Spleen (tissue), 11 donors: ENCODE measurements around the gene PNPLA3. TPM values are rescaled to one million over a fixed set of nuclear protein-coding genes. Genes with fewer than 3 reads are reported as not detected.

Experiments
- DNase-seq: peaks from one replicate; pipeline ENCODE4 v3.0.0-alpha.2; 2020
- H3K27ac ChIP-seq, 8 donors: fragments of 200-600 bp; sonication (generic) in 7 of 8; 1 replicate in 4 of 8; 2 replicates in 4 of 8; pipeline versions ENCODE4 v1.5.0 to v1.8.0; 2016 to 2021; ENCODE audit warnings: inconsistent platforms in 4 of 8, mild to moderate bottlenecking in 4 of 8, moderate library complexity in 1 of 8
- H3K27me3 ChIP-seq, 7 donors: fragments of 200-600 bp; sonication (generic) in 6 of 7; replicated peaks in 1 of 7; 1 replicate in 4 of 7; 2 replicates in 3 of 7; pipeline versions ENCODE4 v1.5.0 to v1.8.0; 2016 to 2021; ENCODE audit warnings: inconsistent platforms in 3 of 7, mild to moderate bottlenecking in 1 of 7
- H3K36me3 ChIP-seq, 6 donors: fragments of 200-600 bp; sonication (generic) in 5 of 6; 1 replicate in 4 of 6; 2 replicates in 2 of 6; pipeline versions ENCODE4 v1.5.0 to v1.8.0; 2016 to 2021; ENCODE audit warnings: inconsistent platforms in 2 of 6
- H3K4me1 ChIP-seq, 6 donors: fragments of 200-600 bp; sonication (generic) in 5 of 6; 1 replicate in 3 of 6; 2 replicates in 3 of 6; pipeline versions ENCODE4 v1.5.0 to v1.8.0; 2016 to 2021; ENCODE audit warnings: inconsistent platforms in 3 of 6
- H3K4me3 ChIP-seq, 8 donors: fragments of 200-600 bp; sonication (generic) in 7 of 8; 1 replicate in 4 of 8; 2 replicates in 4 of 8; pipeline versions ENCODE4 v1.5.0 to v1.8.0; 2016 to 2021; ENCODE audit warnings: inconsistent platforms in 4 of 8, mild to moderate bottlenecking in 4 of 8, moderate library complexity in 2 of 8
- H3K9me3 ChIP-seq, 8 donors: fragments of 200-600 bp; sonication (generic) in 7 of 8; 1 replicate in 4 of 8; 2 replicates in 4 of 8; pipeline versions ENCODE4 v1.5.0 to v1.8.0; 2016 to 2021; ENCODE audit warnings: inconsistent platforms in 4 of 8
- POLR2A ChIP-seq, 3 donors: fragments of 450-650 bp; IDR thresholded peaks; one replicate each; pipeline ENCODE4 v1.5.1; 2017; ENCODE audit warnings: antibody characterized with exemption in 3 of 3, mild to moderate bottlenecking in 1 of 3
- POLR2AphosphoS5 ChIP-seq, 3 donors: sonication (generic); formaldehyde crosslinking; IDR thresholded peaks; one replicate each; pipeline ENCODE4 v1.5.1; 2017; ENCODE audit warnings: antibody characterized with exemption in 3 of 3
- WGBS, 5 donors: extraction: QIAGEN DNeasy Blood & Tissue Kit in 3 of 5; methylation state at CpG; one replicate each; pipeline versions ENCODE4 v1.1.5 to v1.1.7; 2013 to 2018; 5-methylcytosine and 5-hydroxymethylcytosine counted together
- intact Hi-C: fragments of 100-400 bp; cut with DNase I; formaldehyde crosslinking; loops from one replicate; pipeline ENCODE4 v1.15.0; 2023; ENCODE audit warnings: low total_unique reads
- polyA plus RNA-seq, 3 donors: library from polyadenylated mRNA; stranded (reverse); fragments of 200-250 nt; gene quantifications; one replicate each; pipeline ENCODE4 v1.2.1, GENCODE V29; 2013
- total RNA-seq, 7 donors: library from RNA; depleted of rRNA in 3 of 7; stranded (reverse); fragments of >200 nt in 3 of 7; fragmentation: NEBNext Ultra II Directional in 4 of 7; extraction: Animal tissue kit (Norgen Biotek cat#: 25700) in 4 of 7; gene quantifications; one replicate each; pipeline versions ENCODE4 v1.1.0 to v1.2.1, GENCODE V29; 2016 to 2021
- TF ChIP-seq, protein P1 (sequence below), 11 experiments: fragments of 200-600 bp in 7 of 11; fragments of 450-650 bp in 4 of 11; sonication (generic) in 4 of 11; IDR thresholded peaks in 8 of 11; conservative IDR thresholded peaks in 3 of 11; 1 replicate in 7 of 11; 2 replicates in 4 of 11; pipeline versions ENCODE4 v1.4.0 to v1.8.0; 2016 to 2021; ENCODE audit warnings: antibody characterized with exemption in 11 of 11, inconsistent platforms in 4 of 11, mild to moderate bottlenecking in 1 of 11
- donor health status: healthy with polysubstance abuse.
- donor health status: DM: no; HTN: no; CAD: no; lungs with moderate emphysema.
- donor health status: DM: no; HTN: no; CAD: no.
- donor health status: Bipolar disorder and iron deficiency.
- donor health status: healthy.
- donor health status: DM: no; HTN: no; CAD: no.
- donor health status: DM: yes; HTN: yes; CAD: no.

PNPLA3 gene
- total and polyA plus RNA-seq, 10 donors: 0.21 to 2.7 (median 1.2) TPM; not detected in 2

DNA sequence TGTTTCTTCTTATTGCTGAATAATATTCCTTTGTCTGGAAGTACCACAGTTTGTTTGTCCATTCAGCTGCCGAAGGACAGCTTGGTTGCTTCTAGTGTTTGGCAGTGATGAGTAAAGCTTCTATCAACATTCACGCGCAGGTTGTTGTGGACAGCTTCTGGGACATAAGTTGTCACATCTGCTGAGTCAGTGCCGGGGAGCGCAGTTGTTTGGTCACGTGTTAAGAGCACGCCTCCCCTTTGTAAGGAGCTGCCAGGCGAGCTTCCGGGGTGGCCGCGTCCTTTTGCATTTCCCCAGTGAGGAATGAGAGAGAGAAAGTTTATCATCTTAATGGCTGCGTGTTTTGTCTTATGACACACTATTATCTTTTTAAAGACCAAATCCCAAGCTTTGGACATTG lies 61.9 kb downstream of the PNPLA3 start:
- Histone ChIP-seq H3K36me3 (peaks cover 4 to 100% (median 93%) of the 10 kb centered on the region in 6 donors), H3K27ac (no peak overlapping the region), H3K9me3 (no peaks in the 10 kb centered on the region), H3K4me1 (no peaks in the 10 kb centered on the region), H3K4me3 (no peak overlapping the region), H3K27me3 (no peaks in the 10 kb centered on the region)
- 84 to 93% (median 91%) methylated on average over 12 of the region's 12 CpGs for WGBS, 5 donors
- TF ChIP-seq POLR2A (IDR thresholded peaks at IDR 0.05): no peak
- TF ChIP-seq, protein P1, sequence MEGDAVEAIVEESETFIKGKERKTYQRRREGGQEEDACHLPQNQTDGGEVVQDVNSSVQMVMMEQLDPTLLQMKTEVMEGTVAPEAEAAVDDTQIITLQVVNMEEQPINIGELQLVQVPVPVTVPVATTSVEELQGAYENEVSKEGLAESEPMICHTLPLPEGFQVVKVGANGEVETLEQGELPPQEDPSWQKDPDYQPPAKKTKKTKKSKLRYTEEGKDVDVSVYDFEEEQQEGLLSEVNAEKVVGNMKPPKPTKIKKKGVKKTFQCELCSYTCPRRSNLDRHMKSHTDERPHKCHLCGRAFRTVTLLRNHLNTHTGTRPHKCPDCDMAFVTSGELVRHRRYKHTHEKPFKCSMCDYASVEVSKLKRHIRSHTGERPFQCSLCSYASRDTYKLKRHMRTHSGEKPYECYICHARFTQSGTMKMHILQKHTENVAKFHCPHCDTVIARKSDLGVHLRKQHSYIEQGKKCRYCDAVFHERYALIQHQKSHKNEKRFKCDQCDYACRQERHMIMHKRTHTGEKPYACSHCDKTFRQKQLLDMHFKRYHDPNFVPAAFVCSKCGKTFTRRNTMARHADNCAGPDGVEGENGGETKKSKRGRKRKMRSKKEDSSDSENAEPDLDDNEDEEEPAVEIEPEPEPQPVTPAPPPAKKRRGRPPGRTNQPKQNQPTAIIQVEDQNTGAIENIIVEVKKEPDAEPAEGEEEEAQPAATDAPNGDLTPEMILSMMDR (IDR thresholded peaks at IDR 0.05 in 8 of 11, conservative IDR thresholded peaks at IDR 0.05 in 3 of 11): no peak
- TF ChIP-seq POLR2AphosphoS5 (IDR thresholded peaks at IDR 0.05): no peak
- DNase-seq: no peak
- intact Hi-C loops: no loop called here

DNA sequence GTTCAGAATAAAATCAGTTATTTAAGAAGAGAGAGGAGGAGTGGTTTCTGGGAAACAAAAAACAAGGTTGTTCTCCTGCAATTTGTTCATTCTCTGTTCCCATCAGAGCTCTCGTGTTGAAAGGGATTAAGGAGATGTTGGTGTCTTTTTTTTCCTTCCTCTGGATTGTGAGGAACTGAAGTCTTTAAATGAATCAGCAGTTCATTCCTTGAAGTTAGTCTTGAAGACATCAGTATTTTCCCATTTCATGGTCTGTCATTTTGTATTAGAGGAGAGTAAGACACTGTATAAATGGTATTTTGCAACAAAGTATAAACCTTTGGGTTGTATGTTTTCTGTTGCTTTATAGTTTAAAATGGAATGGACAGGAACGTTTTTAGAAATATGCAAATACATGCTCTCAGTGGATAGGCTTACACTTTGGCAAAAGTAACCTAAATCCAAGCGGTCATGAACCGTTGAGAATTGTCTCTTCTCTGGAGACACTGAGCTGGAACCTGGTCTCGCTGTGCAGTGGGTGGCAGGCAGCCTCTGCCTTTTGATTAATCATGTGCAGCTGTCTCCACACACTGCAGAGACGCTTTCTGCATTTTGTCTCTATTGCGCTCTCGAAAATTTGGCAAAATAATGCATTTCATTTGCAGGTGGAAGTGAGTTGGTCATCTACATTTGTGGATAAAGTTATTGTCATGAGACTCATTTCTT lies 64.7 kb downstream of the PNPLA3 start:
- peaks cover 4 to 99% (median 93%) of the 10 kb centered on the region in 6 donors for H3K36me3 ChIP-seq
- H3K4me3 ChIP-seq: no peak overlapping the region
- no peak for TF ChIP-seq POLR2A (IDR thresholded peaks at IDR 0.05)
- TF ChIP-seq, protein P1 (IDR thresholded peaks at IDR 0.05 in 8 of 11, conservative IDR thresholded peaks at IDR 0.05 in 3 of 11): no peak
- TF ChIP-seq POLR2AphosphoS5 (IDR thresholded peaks at IDR 0.05): no peak
- 87 to 90% (median 89%) methylated on average over 8 of the region's 8 CpGs for WGBS, 5 donors
- no peaks in the 10 kb centered on the region for H3K27me3 ChIP-seq
- DNase-seq: no peak
- peaks cover under 1 to 7% (median 5%) of the 10 kb centered on the region in 6 donors for H3K4me1 ChIP-seq
- intact Hi-C loops: no loop called here
- H3K27ac ChIP-seq: no peak overlapping the region
- no peaks in the 10 kb centered on the region for H3K9me3 ChIP-seq

DNA sequence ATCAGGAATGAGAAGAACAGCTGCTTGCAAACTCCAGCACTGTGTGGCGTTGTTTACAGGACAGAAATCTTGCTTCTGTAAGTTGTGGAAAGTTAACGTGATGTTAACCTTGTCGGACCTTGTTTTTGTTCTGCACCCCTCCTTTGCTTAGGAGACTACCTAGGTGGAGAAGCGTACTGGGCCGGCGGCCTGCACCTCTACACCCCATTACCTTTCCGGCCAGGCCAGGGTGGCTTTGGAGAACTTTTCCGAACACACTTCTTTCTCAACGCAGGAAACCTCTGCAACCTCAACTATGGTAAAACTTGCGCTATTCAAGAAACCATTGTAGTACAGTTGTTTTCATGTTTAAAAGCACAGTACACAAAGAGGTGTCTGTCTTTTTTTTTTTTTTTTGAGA lies 65.4 kb downstream of the PNPLA3 start:
- H3K4me3 ChIP-seq: no peak overlapping the region
- intact Hi-C loops: no loop called here
- H3K27ac ChIP-seq: no peak overlapping the region
- no peak for TF ChIP-seq POLR2A (IDR thresholded peaks at IDR 0.05)
- TF ChIP-seq, protein P1 (IDR thresholded peaks at IDR 0.05 in 8 of 11, conservative IDR thresholded peaks at IDR 0.05 in 3 of 11): no peak
- no peak for TF ChIP-seq POLR2AphosphoS5 (IDR thresholded peaks at IDR 0.05)
- H3K27me3 ChIP-seq: no peaks in the 10 kb centered on the region
- peaks cover 4 to 13% (median 8%) of the 10 kb centered on the region in 6 donors for H3K4me1 ChIP-seq
- WGBS, 5 donors: 94 to 99% (median 95%) methylated on average over 10 of the region's 10 CpGs
- peaks cover 4 to 98% (median 88%) of the 10 kb centered on the region in 6 donors for H3K36me3 ChIP-seq
- no peak for DNase-seq
- no peaks in the 10 kb centered on the region for H3K9me3 ChIP-seq

DNA sequence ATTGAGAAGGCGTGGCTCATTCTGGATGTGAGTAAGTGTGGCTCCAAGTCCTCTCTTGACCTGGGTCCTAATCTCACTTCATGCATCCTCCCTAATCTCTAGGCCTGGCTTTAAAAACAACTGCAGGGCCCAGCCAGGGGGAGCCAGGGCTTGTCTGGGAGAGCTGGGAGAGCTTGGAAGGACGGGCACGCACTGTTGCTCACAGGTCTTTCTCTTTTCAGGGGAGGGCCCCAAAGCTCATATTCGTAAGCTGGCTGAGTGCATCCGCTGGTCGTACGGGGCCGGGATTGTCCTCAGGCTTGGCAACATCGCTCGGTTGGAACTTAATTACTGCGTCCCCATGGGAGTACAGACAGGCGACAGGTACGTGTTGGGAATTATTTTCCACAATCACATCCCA lies 66.4 kb downstream of the PNPLA3 start:
- Histone ChIP-seq H3K36me3 (peaks cover 4 to 98% (median 81%) of the 10 kb centered on the region in 6 donors), H3K27ac (no peak overlapping the region), H3K9me3 (no peaks in the 10 kb centered on the region), H3K4me1 (peaks cover 5 to 24% (median 10%) of the 10 kb centered on the region in 6 donors), H3K4me3 (no peak overlapping the region), H3K27me3 (no peaks in the 10 kb centered on the region)
- WGBS, 5 donors: 86 to 97% (median 91%) methylated on average over 13 of the region's 13 CpGs
- no peak for DNase-seq
- intact Hi-C loops: loop anchor here (5.0 kb wide), 2 partner anchors 97 to 577 kb away; no protein-coding TSS in a partner anchor
- TF ChIP-seq POLR2A (IDR thresholded peaks at IDR 0.05) (no peak), POLR2AphosphoS5 (IDR thresholded peaks at IDR 0.05) (no peak)
- TF ChIP-seq, protein P1 (IDR thresholded peaks at IDR 0.05 in 8 of 11, conservative IDR thresholded peaks at IDR 0.05 in 3 of 11): no peak
